Measurements from ENCODE around the gene AQR. TPM values are rescaled to one million over a fixed set of nuclear protein-coding genes. Genes with fewer than 3 reads are reported as not detected.
A peak's percentile ranks its signal among the peaks of the same experiment; 100 is the strongest.

The AQR gene
- total and polyA plus RNA-seq, 5 donors = 7.4 to 17.2 (median 13.7) TPM

DNA sequence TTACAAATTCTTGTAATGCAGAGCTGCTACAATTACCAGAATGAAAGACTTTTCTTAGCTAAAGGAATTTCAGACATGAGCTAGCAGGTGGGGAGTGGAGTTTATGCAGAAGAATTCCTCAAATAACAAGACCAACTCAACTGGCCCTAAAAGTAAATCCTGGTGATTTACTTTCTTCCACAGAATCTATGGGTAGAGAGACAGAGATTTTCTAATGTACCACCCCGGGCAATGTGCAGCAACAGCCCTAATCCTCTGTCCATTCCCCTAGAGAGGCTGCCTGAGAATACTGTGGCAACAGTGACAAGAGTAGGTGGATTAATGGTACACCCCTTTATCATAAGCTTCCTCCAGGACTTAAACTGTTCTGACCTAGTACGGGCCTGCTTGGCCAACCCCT, 55.2 kb downstream of the AQR start:
- H3K4me1 ChIP-seq (ENCODE audit: control insufficient read depth, insufficient read depth, low read length) = no peaks in the 10 kb centered on the region
- no peak overlapping the region for H3K27ac ChIP-seq (ENCODE audit: low read length)
- intact Hi-C loops (cut with DNase I) = loop anchor here in 1 of 4 donors (10.0 kb wide), 1 partner anchor 210 kb away; no protein-coding TSS in a partner anchor
- ATAC-seq (no peak), DNase-seq (no peak)
- 84% methylated on average over 2 of the region's 2 CpGs for WGBS
- no peaks in the 10 kb centered on the region for H3K9me3 ChIP-seq (ENCODE audit: control insufficient read depth, low read length)
- H3K27me3 ChIP-seq (ENCODE audit: control insufficient read depth, insufficient read depth) = no peaks in the 10 kb centered on the region
- no peak overlapping the region for H3K4me3 ChIP-seq (ENCODE audit: low read length)

DNA sequence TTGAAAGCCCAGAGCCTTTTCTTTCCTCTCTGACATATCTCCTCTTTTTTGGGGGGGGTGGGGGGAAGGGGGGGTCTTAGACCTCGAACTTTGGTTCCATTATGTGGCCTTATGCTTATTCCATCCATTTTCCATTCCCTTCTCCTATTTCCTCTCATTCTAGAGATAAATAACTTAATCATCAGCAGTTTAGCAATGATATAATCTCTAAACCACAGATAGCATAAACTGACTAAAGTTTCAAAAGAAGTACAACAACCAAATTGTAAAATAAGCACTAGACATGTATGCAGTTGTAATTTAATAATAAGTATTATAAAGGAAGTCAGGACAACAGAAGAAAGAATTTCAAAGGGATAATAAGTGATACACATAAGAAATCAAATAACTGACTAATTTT, 64.5 kb downstream of the AQR start:
- WGBS = 87% methylated on average over 1 of the region's 1 CpG
- intact Hi-C loops (cut with DNase I) = loop anchor here in 1 of 4 donors (10.0 kb wide), 1 partner anchor 110 kb away; the partner anchor contains the start of gene ACTC1
- Histone ChIP-seq H3K4me3 (ENCODE audit: low read length) (no peak overlapping the region), H3K27me3 (ENCODE audit: control insufficient read depth, insufficient read depth) (no peaks in the 10 kb centered on the region), H3K9me3 (ENCODE audit: control insufficient read depth, low read length) (no peaks in the 10 kb centered on the region), H3K27ac (ENCODE audit: low read length) (no peak overlapping the region), H3K4me1 (ENCODE audit: control insufficient read depth, insufficient read depth, low read length) (no peaks in the 10 kb centered on the region)
- DNase-seq = no peak
- no peak for ATAC-seq

DNA sequence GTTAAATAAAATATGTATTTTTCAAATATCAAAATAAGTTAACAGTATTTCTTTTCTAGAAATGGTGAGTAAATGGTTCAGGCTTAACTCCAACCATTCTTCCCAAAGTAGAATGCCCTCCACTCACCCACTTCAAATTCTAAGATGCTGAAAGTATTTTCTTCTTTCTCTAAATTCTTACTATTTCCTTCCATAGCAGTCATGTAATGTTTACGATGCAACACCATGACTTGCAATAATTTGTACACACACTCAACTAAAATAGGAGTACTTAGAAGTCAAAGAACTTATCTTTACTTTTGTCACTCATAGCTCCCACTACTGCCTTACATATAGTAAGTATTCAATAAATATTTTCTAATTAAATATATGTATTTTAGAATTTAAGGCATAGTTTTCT, 65.0 kb downstream of the AQR start:
- Histone ChIP-seq H3K4me3 (ENCODE audit: low read length) (no peak overlapping the region), H3K4me1 (ENCODE audit: control insufficient read depth, insufficient read depth, low read length) (no peaks in the 10 kb centered on the region), H3K27ac (ENCODE audit: low read length) (no peak overlapping the region), H3K9me3 (ENCODE audit: control insufficient read depth, low read length) (no peaks in the 10 kb centered on the region), H3K27me3 (ENCODE audit: control insufficient read depth, insufficient read depth) (no peaks in the 10 kb centered on the region)
- DNase-seq (no peak), ATAC-seq (no peak)
- WGBS = 89% methylated on average over 1 of the region's 1 CpG
- intact Hi-C loops (cut with DNase I) = loop anchor here in 1 of 4 donors (10.0 kb wide), 1 partner anchor 110 kb away; the partner anchor contains the start of gene ACTC1

DNA sequence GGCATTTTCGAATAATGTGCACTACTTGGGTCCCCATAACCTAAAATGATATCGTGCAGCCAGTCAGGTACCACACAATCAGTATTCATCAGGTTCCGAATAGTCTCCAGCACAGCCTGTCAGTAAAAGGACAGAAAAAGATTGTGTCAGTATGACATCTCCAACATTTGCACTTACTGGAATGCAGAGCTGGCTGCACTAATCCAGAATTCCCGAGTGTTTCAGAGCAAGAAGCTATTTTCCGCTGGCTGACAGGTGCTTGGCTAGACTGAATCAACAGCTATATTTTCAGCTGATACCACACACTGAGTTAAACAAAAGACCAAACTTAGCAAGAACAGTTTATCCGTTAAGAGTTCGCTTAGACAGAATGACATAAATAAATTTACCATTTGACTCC, 68.8 kb downstream of the AQR start:
- H3K9me3 ChIP-seq (ENCODE audit: control insufficient read depth, low read length) = no peaks in the 10 kb centered on the region
- intact Hi-C loops (cut with DNase I) = loop anchor here in 1 of 4 donors (10.0 kb wide), 1 partner anchor 106 kb away; the partner anchor contains the start of gene ACTC1
- ATAC-seq (peak; percentile 62 to 78), DNase-seq (no peak)
- H3K4me3 ChIP-seq (ENCODE audit: low read length) = no peak overlapping the region
- no peaks in the 10 kb centered on the region for H3K4me1 ChIP-seq (ENCODE audit: control insufficient read depth, insufficient read depth, low read length)
- H3K27ac ChIP-seq (ENCODE audit: low read length) = peak overlapping the region; percentile 30
- no peaks in the 10 kb centered on the region for H3K27me3 ChIP-seq (ENCODE audit: control insufficient read depth, insufficient read depth)
- 56% methylated on average over 7 of the region's 7 CpGs for WGBS

DNA sequence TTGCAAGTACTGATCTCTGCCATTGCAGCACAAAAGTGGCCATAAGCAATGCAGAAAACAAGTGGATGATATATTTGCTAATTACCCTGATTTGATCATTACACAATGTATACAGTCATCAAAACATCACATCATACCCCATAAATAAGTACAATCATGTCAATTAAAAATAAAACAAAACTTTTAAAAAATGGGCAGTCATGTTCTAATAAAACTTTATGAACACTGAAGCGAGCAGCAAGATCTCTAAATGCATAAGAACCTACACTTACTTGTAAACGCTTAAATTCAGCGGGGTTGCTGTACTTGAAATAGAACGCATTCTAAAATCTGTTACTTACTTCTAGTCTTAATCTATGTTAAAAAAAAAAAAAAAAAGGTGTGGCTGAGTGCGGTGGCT, 73.4 kb downstream of the AQR start:
- H3K9me3 ChIP-seq (ENCODE audit: control insufficient read depth, low read length) = no peaks in the 10 kb centered on the region
- H3K4me3 ChIP-seq (ENCODE audit: low read length) = no peak overlapping the region
- H3K27me3 ChIP-seq (ENCODE audit: control insufficient read depth, insufficient read depth) = no peaks in the 10 kb centered on the region
- H3K27ac ChIP-seq (ENCODE audit: low read length) = no peak overlapping the region
- intact Hi-C loops (cut with DNase I) = no loop called here
- no peaks in the 10 kb centered on the region for H3K4me1 ChIP-seq (ENCODE audit: control insufficient read depth, insufficient read depth, low read length)
- WGBS = over 99% methylated on average over 5 of the region's 5 CpGs
- no peak for DNase-seq
- no peak for ATAC-seq

DNA sequence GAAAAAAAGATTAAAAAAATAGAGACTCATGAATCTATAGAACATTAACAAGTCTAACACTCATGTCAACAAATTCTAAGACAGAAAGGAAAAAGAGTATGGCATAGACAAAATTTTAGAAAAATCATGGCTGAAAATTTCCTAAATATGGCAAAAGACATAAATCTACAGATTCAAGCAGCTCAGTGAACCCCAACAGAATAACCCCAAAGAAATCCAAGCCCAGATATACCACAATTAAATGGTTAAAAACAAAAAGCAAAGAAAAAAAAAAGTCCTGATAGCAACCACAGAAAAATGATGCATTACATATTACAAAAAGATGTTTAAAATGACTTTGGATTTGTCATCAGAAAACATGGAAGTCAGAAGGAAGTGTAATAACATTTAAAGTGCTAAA, 75.6 kb downstream of the AQR start:
- Histone ChIP-seq H3K9me3 (ENCODE audit: control insufficient read depth, low read length) (no peaks in the 10 kb centered on the region), H3K27ac (ENCODE audit: low read length) (no peak overlapping the region), H3K4me3 (ENCODE audit: low read length) (no peak overlapping the region), H3K27me3 (ENCODE audit: control insufficient read depth, insufficient read depth) (no peaks in the 10 kb centered on the region), H3K4me1 (ENCODE audit: control insufficient read depth, insufficient read depth, low read length) (no peaks in the 10 kb centered on the region)
- DNase-seq (no peak), ATAC-seq (no peak)
- intact Hi-C loops (cut with DNase I) = no loop called here

DNA sequence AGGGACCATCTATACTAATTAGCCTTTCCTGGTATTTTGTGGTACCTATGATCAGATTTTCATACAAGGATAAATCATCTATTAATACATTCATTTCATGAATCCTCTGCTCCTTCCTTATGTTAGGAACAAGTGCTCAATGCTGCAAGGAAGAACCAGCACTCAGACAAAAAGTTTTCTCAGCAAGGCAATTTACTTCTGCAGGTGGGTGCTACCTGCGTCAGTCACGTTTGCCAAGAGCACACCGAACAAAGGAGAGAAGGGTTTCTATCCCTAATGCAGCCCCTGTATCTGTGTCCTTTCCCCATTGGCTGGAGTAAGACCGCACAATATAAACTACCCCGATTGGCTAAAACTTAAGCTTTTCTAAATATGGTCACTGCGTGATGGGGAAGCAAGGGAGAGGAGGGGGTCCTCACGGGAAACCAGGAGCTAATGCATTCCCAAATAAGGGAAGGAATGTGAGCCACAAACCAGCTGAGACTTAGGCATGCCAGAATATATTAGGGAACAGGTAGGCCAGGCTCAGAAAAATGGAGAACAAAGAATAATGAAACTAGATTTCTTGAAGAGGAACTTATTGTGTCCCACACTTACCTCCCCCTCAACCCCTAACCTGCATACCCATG, 76.5 kb downstream of the AQR start:
- no peaks in the 10 kb centered on the region for H3K27me3 ChIP-seq (ENCODE audit: control insufficient read depth, insufficient read depth)
- intact Hi-C loops (cut with DNase I) = no loop called here
- ATAC-seq (no peak), DNase-seq (no peak)
- H3K27ac ChIP-seq (ENCODE audit: low read length) = no peak overlapping the region
- no peaks in the 10 kb centered on the region for H3K9me3 ChIP-seq (ENCODE audit: control insufficient read depth, low read length)
- no peaks in the 10 kb centered on the region for H3K4me1 ChIP-seq (ENCODE audit: control insufficient read depth, insufficient read depth, low read length)
- WGBS = 92% methylated on average over 7 of the region's 7 CpGs
- no peak overlapping the region for H3K4me3 ChIP-seq (ENCODE audit: low read length)

DNA sequence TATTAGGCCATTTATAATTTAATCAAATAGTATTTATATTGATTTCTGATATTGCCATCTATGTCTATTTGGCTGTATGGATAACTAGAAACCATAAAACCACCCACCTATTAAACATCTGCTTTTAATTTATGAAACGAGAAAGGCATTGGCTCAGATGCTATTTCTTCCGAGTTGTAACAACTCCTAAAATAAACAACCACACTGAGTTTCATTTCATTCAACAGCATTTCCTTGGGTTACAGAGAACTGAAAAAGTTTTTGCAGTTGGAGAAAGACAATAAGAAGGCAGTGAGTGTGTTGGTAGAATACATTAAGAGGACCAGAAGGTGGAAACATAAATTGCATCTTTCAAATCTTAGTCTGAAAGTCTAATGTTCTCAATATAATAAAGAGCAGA, 79.1 kb downstream of the AQR start:
- Histone ChIP-seq H3K27ac (ENCODE audit: low read length) (no peak overlapping the region), H3K27me3 (ENCODE audit: control insufficient read depth, insufficient read depth) (no peaks in the 10 kb centered on the region), H3K4me3 (ENCODE audit: low read length) (no peak overlapping the region), H3K4me1 (ENCODE audit: control insufficient read depth, insufficient read depth, low read length) (no peaks in the 10 kb centered on the region), H3K9me3 (ENCODE audit: control insufficient read depth, low read length) (no peaks in the 10 kb centered on the region)
- intact Hi-C loops (cut with DNase I) = no loop called here
- no peak for ATAC-seq
- no peak for DNase-seq
- WGBS = 81% methylated on average over 2 of the region's 2 CpGs

DNA sequence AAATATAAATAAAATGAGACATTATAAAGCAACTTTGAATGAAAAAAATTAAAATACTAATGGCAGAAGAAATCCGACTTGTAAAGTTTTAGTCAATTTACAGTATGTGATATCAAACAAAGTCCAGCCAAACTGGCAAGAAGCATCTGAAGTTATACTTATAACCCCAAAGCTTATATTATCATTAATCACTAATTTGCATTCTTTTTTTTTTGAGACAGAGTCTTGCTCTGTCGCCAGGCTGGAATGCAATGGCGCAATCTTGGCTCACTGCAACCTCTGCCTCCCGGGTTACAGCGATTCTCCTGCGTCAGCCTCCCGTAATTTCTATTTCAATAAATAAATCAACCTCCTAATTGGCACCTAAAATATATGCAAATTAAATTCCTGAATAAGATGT, 80.1 kb downstream of the AQR start:
- intact Hi-C loops (cut with DNase I) = no loop called here
- H3K27ac ChIP-seq (ENCODE audit: low read length) = no peak overlapping the region
- no peaks in the 10 kb centered on the region for H3K9me3 ChIP-seq (ENCODE audit: control insufficient read depth, low read length)
- no peak overlapping the region for H3K4me3 ChIP-seq (ENCODE audit: low read length)
- ATAC-seq = no peak
- H3K27me3 ChIP-seq (ENCODE audit: control insufficient read depth, insufficient read depth) = no peaks in the 10 kb centered on the region
- DNase-seq = no peak
- H3K4me1 ChIP-seq (ENCODE audit: control insufficient read depth, insufficient read depth, low read length) = no peaks in the 10 kb centered on the region
- 93% methylated on average over 7 of the region's 7 CpGs for WGBS

DNA sequence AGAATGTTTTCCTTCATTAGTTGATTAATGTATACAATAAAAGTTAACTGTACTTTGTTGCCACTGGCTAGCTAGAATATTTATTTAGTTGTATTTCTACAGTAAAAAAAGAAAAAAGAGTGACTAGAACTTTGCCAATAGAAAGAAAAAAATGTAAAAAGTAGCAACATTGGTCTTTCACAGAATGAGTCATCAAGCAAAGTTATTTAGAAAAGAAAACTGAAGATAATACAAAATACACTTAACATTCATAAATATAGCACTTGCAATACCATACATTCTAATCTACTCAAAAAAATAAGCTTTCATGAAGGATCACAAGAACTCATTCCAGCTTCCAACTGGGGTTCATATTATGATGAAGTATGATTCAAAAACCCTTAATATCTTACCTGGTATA, 83.4 kb downstream of the AQR start:
- Histone ChIP-seq H3K4me1 (ENCODE audit: control insufficient read depth, insufficient read depth, low read length) (no peaks in the 10 kb centered on the region), H3K27me3 (ENCODE audit: control insufficient read depth, insufficient read depth) (no peaks in the 10 kb centered on the region), H3K4me3 (ENCODE audit: low read length) (no peak overlapping the region), H3K27ac (ENCODE audit: low read length) (no peak overlapping the region), H3K9me3 (ENCODE audit: control insufficient read depth, low read length) (no peaks in the 10 kb centered on the region)
- no peak for DNase-seq
- intact Hi-C loops (cut with DNase I) = no loop called here
- ATAC-seq = no peak

DNA sequence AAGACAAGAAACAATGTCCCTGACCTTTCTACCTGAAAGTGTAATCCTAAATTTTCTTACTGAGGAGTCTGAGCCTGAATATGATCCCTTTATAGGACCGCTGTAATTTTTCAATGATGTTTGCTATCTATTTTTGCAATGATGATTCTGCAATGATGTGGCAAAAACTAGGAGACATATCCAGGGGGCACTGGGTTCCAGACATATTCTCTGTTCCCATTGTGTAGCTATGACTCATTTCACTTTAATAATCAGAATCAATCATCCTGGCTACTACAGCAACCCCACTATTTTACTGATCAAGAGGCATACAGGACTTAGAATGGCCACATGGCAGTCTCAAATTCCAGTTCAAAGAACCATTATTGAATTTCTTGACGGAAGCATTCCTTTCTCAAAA, 85.9 kb downstream of the AQR start:
- Histone ChIP-seq H3K4me3 (ENCODE audit: low read length) (no peak overlapping the region), H3K27ac (ENCODE audit: low read length) (no peak overlapping the region), H3K27me3 (ENCODE audit: control insufficient read depth, insufficient read depth) (no peaks in the 10 kb centered on the region), H3K4me1 (ENCODE audit: control insufficient read depth, insufficient read depth, low read length) (no peaks in the 10 kb centered on the region), H3K9me3 (ENCODE audit: control insufficient read depth, low read length) (no peaks in the 10 kb centered on the region)
- intact Hi-C loops (cut with DNase I) = no loop called here
- no peak for DNase-seq
- WGBS = 94% methylated on average over 2 of the region's 2 CpGs
- ATAC-seq = no peak

DNA sequence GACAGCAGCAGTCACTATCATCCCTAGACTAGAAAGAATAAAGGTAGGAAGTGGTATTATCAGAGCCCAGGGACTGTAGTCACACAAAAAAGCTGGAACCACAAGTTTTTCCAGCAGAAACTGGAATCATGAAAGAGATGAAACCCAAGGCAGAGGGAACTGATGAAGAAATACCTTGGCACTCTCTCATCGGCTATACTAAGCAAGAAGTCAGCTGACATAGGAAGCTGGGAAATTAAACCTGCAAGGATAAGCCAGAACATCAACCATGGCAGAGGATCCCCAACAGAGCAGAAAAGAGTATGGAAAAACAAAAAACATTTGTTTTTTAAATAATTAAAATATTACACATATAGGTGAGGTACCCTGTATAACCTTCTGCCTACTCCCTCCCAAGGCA, 86.5 kb downstream of the AQR start:
- H3K27ac ChIP-seq (ENCODE audit: low read length) = no peak overlapping the region
- intact Hi-C loops (cut with DNase I) = no loop called here

More for the DNA sequence above, 86.5 kb downstream of the AQR start:
- ATAC-seq (no peak), DNase-seq (no peak)
- H3K9me3 ChIP-seq (ENCODE audit: control insufficient read depth, low read length) = no peaks in the 10 kb centered on the region
- no peak overlapping the region for H3K4me3 ChIP-seq (ENCODE audit: low read length)
- WGBS = 77% methylated on average over 1 of the region's 1 CpG
- no peaks in the 10 kb centered on the region for H3K4me1 ChIP-seq (ENCODE audit: control insufficient read depth, insufficient read depth, low read length)
- no peaks in the 10 kb centered on the region for H3K27me3 ChIP-seq (ENCODE audit: control insufficient read depth, insufficient read depth)

All from right cardiac atrium (tissue), 5 donors.